BJ (cell line): ENCODE results near the gene TSHZ2. TPM values are rescaled to one million over a fixed set of nuclear protein-coding genes. Genes with fewer than 3 reads are reported as not detected.

Experiments used
- CTCF ChIA-PET: fragments of 350-600 bp; formaldehyde crosslinking; extraction: SDS; loops from one replicate; lab custom pipeline; 2021; ENCODE audit warnings: antibody characterized with exemption, inconsistent platforms; lab: Yijun Ruan, JAX
- POLR2A ChIA-PET: fragments of 300-600 bp; sonication (Branson Sonifier 250); formaldehyde crosslinking; extraction: SDS; loops from one replicate; lab custom pipeline; 2021; ENCODE audit warnings: antibody characterized with exemption; lab: Charles Lee
- DNase-seq: peaks from one replicate; pipeline ENCODE4 v3.0.0-alpha.2; 2011; ENCODE audit warnings: low read depth
- H3K27me3 ChIP-seq: 2 replicates; pipeline ENCODE4 v1.6.0; 2011; ENCODE audit warnings: low read length; ENCODE audit not compliant: control insufficient read depth, insufficient read depth
- H3K36me3 ChIP-seq: 2 replicates; pipeline ENCODE4 v1.5.1; 2011; ENCODE audit warnings: low read length; ENCODE audit not compliant: control insufficient read depth, insufficient read depth
- H3K4me3 ChIP-seq: 2 replicates; pipeline ENCODE4 v1.5.1; 2011; ENCODE audit warnings: low read depth, mild to moderate bottlenecking, control low read depth, low read length
- polyA plus RNA-seq: library from polyadenylated mRNA; depleted of rRNA; stranded (reverse); fragments of >200 nt; gene quantifications from 2 replicates; pipeline ENCODE4 v1.2.3, GENCODE V29; 2011
- TF ChIP-seq, protein P1 (sequence below): IDR thresholded peaks from 2 replicates; pipeline ENCODE4 v1.5.1; 2011; ENCODE audit warnings: low read depth, mild to moderate bottlenecking, control low read depth, inconsistent platforms, low read length, moderate library complexity; ENCODE audit not compliant: insufficient read depth

The TSHZ2 gene
- polyA plus RNA-seq, 1 experiment: not detected

DNA sequence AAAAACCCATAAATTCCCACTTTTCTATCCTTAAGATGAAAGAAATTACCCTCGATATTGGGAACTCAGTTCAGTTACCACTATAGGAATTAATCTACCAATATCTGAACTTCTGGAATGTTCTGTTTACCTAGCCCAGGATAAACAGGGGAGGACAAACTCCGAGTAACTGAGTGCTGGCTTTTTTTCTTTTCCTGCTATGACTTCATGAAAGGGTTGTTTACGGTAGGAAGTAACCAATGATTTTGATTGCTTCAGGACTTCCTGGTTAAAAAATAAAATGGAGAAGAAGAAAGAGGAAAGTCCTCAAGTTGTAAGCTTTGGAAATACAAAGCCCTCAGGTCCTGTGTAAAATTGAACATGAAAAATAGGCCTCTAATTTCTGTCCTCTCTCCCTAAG is 453.8 kb downstream of the TSHZ2 start:
- TF ChIP-seq, protein P1, sequence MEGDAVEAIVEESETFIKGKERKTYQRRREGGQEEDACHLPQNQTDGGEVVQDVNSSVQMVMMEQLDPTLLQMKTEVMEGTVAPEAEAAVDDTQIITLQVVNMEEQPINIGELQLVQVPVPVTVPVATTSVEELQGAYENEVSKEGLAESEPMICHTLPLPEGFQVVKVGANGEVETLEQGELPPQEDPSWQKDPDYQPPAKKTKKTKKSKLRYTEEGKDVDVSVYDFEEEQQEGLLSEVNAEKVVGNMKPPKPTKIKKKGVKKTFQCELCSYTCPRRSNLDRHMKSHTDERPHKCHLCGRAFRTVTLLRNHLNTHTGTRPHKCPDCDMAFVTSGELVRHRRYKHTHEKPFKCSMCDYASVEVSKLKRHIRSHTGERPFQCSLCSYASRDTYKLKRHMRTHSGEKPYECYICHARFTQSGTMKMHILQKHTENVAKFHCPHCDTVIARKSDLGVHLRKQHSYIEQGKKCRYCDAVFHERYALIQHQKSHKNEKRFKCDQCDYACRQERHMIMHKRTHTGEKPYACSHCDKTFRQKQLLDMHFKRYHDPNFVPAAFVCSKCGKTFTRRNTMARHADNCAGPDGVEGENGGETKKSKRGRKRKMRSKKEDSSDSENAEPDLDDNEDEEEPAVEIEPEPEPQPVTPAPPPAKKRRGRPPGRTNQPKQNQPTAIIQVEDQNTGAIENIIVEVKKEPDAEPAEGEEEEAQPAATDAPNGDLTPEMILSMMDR: no peak

DNA sequence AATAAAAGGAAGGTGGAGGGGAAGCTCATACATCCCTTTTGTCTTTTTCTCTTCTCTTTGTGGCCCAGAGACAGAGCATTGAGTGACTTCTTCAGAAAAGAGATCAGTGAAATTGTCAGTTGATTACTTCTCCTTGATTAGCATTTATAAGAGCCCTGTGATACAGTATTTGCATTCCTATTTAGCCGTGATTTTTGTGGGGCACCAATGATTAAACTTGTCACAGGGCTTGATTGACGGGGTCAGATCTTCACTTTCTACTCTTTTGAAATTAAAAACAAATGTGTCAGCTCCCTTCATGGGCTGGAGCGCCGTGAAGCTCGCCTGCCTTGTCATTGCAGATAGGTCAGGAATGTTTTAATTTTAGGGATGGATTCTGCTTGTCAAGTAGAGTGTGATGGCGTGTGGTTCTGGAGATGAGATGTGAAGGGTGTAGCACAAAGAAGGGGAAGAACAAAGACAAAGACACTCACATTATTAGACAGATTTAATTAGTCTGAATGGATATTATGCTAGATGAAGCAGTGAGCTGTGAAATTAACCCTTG is 454.7 kb downstream of the TSHZ2 start:
- H3K27me3 ChIP-seq: no peaks in the 10 kb centered on the region
- TF ChIP-seq, protein P1: no peak
- DNase-seq: no peak
- ChIA-PET POLR2A (no interaction called here), CTCF (interaction anchor here (1.3 kb wide), 1 partner anchor 9 kb away, joined by 3 read pairs; no protein-coding TSS in a partner anchor)
- no peaks in the 10 kb centered on the region for H3K36me3 ChIP-seq
- no peak overlapping the region for H3K4me3 ChIP-seq

More for the DNA sequence above, 453.8 kb downstream of the TSHZ2 start:
- ChIA-PET POLR2A (no interaction called here), CTCF (no interaction called here)
- H3K36me3 ChIP-seq: no peaks in the 10 kb centered on the region
- no peak for DNase-seq
- no peaks in the 10 kb centered on the region for H3K27me3 ChIP-seq
- no peak overlapping the region for H3K4me3 ChIP-seq

DNA sequence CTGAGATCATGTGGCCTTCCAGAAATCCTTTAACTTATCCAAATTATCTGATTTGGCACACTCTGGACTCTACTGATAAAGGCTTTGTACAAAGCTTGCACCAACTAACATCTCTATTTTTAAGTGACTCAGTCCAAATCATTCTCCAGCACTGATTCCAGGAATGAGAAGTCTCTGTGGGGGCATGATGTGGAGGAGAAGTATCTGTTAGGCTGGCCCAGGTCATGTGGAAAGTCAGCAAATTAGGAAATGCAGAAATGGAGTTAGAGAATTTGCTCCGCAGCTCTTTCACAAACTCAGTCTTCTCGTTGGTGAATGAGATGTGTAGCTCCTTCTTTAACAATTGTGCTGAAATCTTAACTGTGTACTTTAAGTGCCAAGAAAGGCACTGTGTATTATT is 455.8 kb downstream of the TSHZ2 start:
- ChIA-PET CTCF (interaction anchor here (1.3 kb wide), 1 partner anchor 8 kb away, joined by 3 read pairs; no protein-coding TSS in a partner anchor), POLR2A (no interaction called here)
- TF ChIP-seq, protein P1: no peak
- Histone ChIP-seq H3K4me3 (no peak overlapping the region), H3K27me3 (no peaks in the 10 kb centered on the region), H3K36me3 (no peaks in the 10 kb centered on the region)
- DNase-seq: no peak

DNA sequence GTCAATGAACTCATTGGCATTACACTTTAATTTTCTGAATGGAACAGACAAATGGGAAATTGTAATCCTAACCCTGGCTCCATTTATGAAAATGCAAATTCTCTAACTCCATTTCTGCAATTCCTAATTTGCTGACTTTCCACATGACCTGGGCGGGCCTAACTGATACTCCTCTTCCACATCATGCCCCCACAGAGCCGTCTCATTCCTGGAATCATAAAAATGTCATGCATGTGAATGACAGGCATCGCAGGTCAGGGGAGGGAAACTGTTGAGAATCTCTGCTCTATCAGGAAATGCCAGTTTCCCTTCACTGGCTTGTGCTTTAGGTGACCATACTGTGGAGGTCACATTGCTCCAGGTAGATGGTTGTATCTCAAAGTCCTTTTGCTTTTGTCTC is 456.4 kb downstream of the TSHZ2 start:
- ChIA-PET CTCF (no interaction called here), POLR2A (no interaction called here)
- H3K4me3 ChIP-seq: no peak overlapping the region
- DNase-seq: no peak
- TF ChIP-seq, protein P1: no peak
- H3K27me3 ChIP-seq: no peaks in the 10 kb centered on the region
- no peaks in the 10 kb centered on the region for H3K36me3 ChIP-seq

DNA sequence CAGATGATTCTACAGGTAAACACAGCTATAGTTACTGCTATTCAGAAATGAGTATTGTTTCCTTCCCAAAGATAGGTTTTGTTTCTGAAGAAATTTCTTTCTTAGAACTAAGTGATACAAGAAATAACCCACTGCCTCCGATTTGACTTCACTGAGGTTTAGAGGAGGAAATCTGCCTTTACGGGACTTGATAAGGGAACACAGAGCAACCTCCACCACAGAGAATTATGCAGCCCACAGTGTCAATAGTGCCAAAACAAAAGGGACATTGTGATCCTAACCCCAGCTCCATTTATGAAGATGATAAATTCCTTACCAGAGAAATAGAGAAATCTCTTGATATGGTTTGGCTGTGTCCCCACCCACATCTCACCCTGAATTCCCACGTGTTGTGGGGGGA is 456.8 kb downstream of the TSHZ2 start:
- no peaks in the 10 kb centered on the region for H3K36me3 ChIP-seq
- TF ChIP-seq, protein P1: no peak
- no peaks in the 10 kb centered on the region for H3K27me3 ChIP-seq
- no peak for DNase-seq
- ChIA-PET CTCF (no interaction called here), POLR2A (no interaction called here)
- no peak overlapping the region for H3K4me3 ChIP-seq
